ENCODE results near the gene TEN1.
A peak's percentile ranks its signal among the peaks of the same experiment; 100 is the strongest.

The TEN1 gene

GRCh38 chr17:75981019-75981615 lies 2.1 kb downstream of the TEN1 start:
- no peaks in the 10 kb centered on the region for H3K27me3 Mint-ChIP-seq (ENCODE audit: low read depth)
- peaks cover 13% of the 10 kb centered on the region for H3K36me3 Mint-ChIP-seq (ENCODE audit: low read depth)
- TF ChIP-seq CTCF (IDR thresholded peaks at IDR 0.05; ENCODE audit: unreplicated experiment in 3 of 3), result no peak
- peaks cover 62% of the 10 kb centered on the region for H3K4me1 Mint-ChIP-seq
- no peaks in the 10 kb centered on the region for H3K9me3 Mint-ChIP-seq
- peak overlapping the region; percentile 100 for H3K27ac Mint-ChIP-seq
- peak overlapping the region; percentile 92 to 95 (median 95) for H3K4me3 Mint-ChIP-seq

GRCh38 chr17:75983501-75984181 lies 4.6 kb downstream of the TEN1 start:
- Mint-ChIP-seq H3K9me3 (no peaks in the 10 kb centered on the region), H3K27ac (peak overlapping the region; percentile 76 to 89 (median 88)), H3K4me1 (peaks cover 47% of the 10 kb centered on the region), H3K36me3 (ENCODE audit: low read depth) (peaks cover 6% of the 10 kb centered on the region), H3K4me3 (peak overlapping the region in 2 of 3 experiments; percentile 8 to 32), H3K27me3 (ENCODE audit: low read depth) (no peaks in the 10 kb centered on the region)
- TF ChIP-seq CTCF (IDR thresholded peaks at IDR 0.05; ENCODE audit: unreplicated experiment in 3 of 3), result no peak

GRCh38 chr17:75985986-75986385 lies 6.9 kb downstream of the TEN1 start:
- Mint-ChIP-seq H3K27me3 (ENCODE audit: low read depth) (no peaks in the 10 kb centered on the region), H3K4me3 (no peak overlapping the region), H3K9me3 (no peaks in the 10 kb centered on the region), H3K27ac (no peak overlapping the region), H3K4me1 (peaks cover 33% of the 10 kb centered on the region), H3K36me3 (ENCODE audit: low read depth) (peaks cover 6% of the 10 kb centered on the region)
- TF ChIP-seq CTCF (IDR thresholded peaks at IDR 0.05; ENCODE audit: unreplicated experiment in 3 of 3), result no peak

GRCh38 chr17:75987041-75987440 lies 8.0 kb downstream of the TEN1 start:
- Mint-ChIP-seq H3K4me1 (peaks cover 23% of the 10 kb centered on the region), H3K9me3 (no peaks in the 10 kb centered on the region), H3K27me3 (ENCODE audit: low read depth) (no peaks in the 10 kb centered on the region), H3K36me3 (ENCODE audit: low read depth) (peaks cover 10% of the 10 kb centered on the region), H3K4me3 (no peak overlapping the region), H3K27ac (no peak overlapping the region)
- TF ChIP-seq CTCF (IDR thresholded peaks at IDR 0.05; ENCODE audit: unreplicated experiment in 3 of 3), result no peak

- no peak overlapping the region for H3K4me3 Mint-ChIP-seq
- no peak overlapping the region for H3K27ac Mint-ChIP-seq
- TF ChIP-seq CTCF (IDR thresholded peaks at IDR 0.05; ENCODE audit: unreplicated experiment in 3 of 3), result no peak
- H3K4me1 Mint-ChIP-seq, result no peaks in the 10 kb centered on the region
- peaks cover 21% of the 10 kb centered on the region for H3K36me3 Mint-ChIP-seq (ENCODE audit: low read depth)
- H3K27me3 Mint-ChIP-seq (ENCODE audit: low read depth), result no peaks in the 10 kb centered on the region
- no peaks in the 10 kb centered on the region for H3K9me3 Mint-ChIP-seq
Observed at GRCh38 chr17:75991396-75991795, 12.4 kb downstream of the TEN1 start.

All from nephron (organoid).